ENCODE measurements around the gene NPRL2. TPM values are rescaled to one million over a fixed set of nuclear protein-coding genes. Genes with fewer than 3 reads are reported as not detected.

The NPRL2 gene
- total and polyA plus RNA-seq, 2 of the 8 experiments (the other 6 are each of a cell fraction or from before 2014, with no cell fraction given), result 28.4 to 51.4 TPM

- no peak for TF ChIP-seq SUZ12 (IDR thresholded peaks at IDR 0.05; ENCODE audit: low read length)
- no peak for TF ChIP-seq RXRA (IDR thresholded peaks at IDR 0.05; ENCODE audit: insufficient read depth, low read depth, low read length)
- no peak for TF ChIP-seq RFX5 (IDR thresholded peaks at IDR 0.05; ENCODE audit: borderline replicate concordance, low read depth, low read length)
- no peak for TF ChIP-seq EGR1 (IDR thresholded peaks at IDR 0.05; ENCODE audit: borderline replicate concordance, low read depth, low read length)
- no peak for TF ChIP-seq MAFK (IDR thresholded peaks at IDR 0.05; ENCODE audit: low read depth, low read length)
- no peak for TF ChIP-seq CBX8 (IDR thresholded peaks at IDR 0.05; ENCODE audit: borderline replicate concordance, low read depth, low read length)
- TF ChIP-seq ASH2L (IDR thresholded peaks at IDR 0.05; ENCODE audit: low read length), result no peak
- peak; percentile 45; the same call in 1 of the 2 replicates for TF ChIP-seq GABPA (IDR thresholded peaks at IDR 0.05; ENCODE audit: borderline replicate concordance, insufficient read depth, low read length)
Observed at GRCh38 chr3:50388016-50388719, 37.6 kb upstream of the NPRL2 start (continued).

Measured in H1 (cell line).